T-helper 22 cell (primary cell): ENCODE data around the gene DPP6.
"Not testable (repeated sequence)": the region's sequence is repeated elsewhere in the genome, so short reads cannot be mapped to it uniquely, and the experiment has no call there.

ENCODE experiments used
- DNase-seq: peaks from one replicate; pipeline ENCODE4 v3.0.0-alpha.2; 2020; ENCODE audit warnings: low read depth

Gene DPP6

DNA sequence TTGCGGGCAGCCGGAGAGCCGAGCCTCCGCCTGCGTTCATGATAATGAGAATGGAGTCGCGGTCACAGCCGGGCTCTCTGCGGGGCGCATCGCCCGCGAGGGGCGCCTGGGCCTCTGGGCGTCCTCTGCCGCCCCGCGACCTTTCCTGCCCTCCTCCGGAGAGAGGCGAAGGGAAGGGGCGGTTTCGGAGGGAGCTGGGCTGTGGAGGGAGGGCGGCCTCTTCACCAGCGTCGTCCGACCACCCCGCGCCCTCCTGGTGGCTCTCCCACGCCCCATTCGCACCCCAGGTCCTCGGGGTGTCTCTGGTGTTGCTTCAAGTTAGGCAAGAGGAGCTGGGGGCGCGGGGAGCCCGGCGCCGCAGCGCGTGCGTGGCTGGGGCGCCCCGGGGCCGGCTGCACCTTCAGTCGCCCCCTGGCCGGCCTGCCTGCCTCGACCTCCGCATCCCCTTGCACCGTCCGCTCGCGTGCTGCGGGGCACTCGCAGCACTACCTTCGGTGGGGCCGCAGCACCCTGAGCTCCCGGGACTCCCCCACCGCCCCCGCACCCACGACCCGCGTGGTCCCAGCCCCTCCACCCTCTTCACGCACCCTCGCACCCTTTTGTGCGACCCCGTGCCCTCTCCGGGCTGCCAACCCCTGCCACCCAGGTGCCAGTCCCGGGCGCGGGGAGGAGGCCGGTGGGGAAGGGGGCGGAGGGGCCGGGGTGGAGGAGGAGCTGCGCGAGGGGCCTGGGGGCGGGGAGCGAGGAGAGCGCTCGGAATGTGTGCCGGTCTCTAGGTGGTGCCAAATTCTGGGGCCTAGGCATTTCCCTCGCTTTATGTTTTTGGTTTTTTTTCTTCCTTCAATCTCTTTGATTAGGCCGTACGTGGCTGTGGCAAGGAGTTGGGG is at the start of gene DPP6:
Gene DPP6 (plus strand): TSS at position 756 of the 887 bp plus-strand sequence.
- DNase-seq, result not testable (repeated sequence)

DNA sequence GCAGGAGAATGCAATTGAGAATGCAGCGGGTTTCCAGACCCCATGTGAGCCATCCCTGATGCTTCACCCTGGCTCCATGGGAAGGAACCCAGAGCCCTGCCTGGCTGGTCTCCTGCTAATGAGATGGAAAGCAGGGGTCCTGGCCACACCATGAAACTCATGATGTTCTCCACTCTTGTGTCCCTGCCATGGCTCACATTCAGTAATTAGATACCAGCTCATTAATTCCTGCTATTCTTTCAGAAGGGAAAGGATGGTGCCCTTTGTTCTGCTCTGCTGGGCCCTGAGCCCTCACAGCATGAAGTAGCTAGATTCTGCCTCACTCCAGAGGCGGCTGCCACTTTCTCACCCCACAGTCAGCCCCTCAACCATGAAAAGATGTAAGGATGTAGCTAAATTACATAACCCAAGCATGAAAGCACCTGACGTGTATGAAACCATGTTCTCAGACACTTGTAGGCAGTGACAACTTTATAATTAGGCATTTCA is 42.7 kb upstream of the DPP6 start:
- not testable (repeated sequence) for DNase-seq

GRCh38 chr7:154010726-154011568 is 41.3 kb upstream of the DPP6 start:
- not testable (repeated sequence) for DNase-seq

GRCh38 chr7:154012800-154013199 is 39.4 kb upstream of the DPP6 start:
- not testable (repeated sequence) for DNase-seq

DNA sequence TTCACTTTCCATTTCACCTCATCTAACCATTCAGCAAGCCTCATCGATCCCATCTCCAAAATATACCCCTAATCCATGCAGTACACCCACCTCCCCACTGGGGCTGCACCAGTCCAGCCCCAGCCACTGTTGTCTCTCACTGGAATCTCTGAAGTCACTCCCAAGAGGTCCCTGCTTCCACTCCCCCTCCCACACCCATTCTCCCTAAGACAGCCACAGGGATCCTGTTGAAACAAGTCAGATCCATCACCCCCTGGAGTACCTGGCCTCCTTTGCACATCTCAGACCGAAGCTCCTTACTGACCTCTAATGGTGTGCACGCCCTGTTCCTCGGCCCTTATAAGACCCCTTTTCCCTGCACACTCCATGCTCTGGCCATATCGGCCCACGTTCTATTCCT is 36.6 kb upstream of the DPP6 start:
- DNase-seq, result not testable (repeated sequence)

- DNase-seq, result not testable (repeated sequence)
Measured at GRCh38 chr7:154018354-154018753, 33.8 kb upstream of the DPP6 start.

DNA sequence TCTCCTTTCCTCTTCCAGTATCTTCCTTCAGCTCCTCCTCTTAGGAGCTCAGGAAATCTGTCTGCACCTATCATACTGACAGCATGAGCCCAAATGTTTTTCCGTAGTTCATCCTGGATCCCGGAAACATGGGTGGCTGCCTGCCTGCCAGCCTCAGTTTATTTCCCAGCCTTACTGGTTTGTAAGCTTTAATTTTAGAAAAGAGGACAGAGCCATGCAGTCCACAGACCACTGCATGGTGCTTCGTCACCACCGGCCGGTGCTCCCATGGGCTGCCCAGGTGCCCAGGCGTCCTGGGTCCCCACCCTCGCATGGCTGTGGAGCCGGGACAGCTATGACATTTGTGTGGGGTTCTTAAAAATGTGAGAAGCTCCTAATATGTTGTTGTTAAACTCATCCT is 24.4 kb upstream of the DPP6 start:
- not testable (repeated sequence) for DNase-seq

GRCh38 chr7:154030476-154031080 is 21.6 kb upstream of the DPP6 start:
- not testable (repeated sequence) for DNase-seq

GRCh38 chr7:154039466-154040165 is 12.6 kb upstream of the DPP6 start:
- DNase-seq, result not testable (repeated sequence)

GRCh38 chr7:154050394-154050793 is 1.8 kb upstream of the DPP6 start:
- not testable (repeated sequence) for DNase-seq

GRCh38 chr7:154051006-154051642 is 1.1 kb upstream of the DPP6 start:
- DNase-seq, result not testable (repeated sequence)

GRCh38 chr7:154052530-154053252 is 493 bp downstream of the DPP6 start:
- DNase-seq, result not testable (repeated sequence)

GRCh38 chr7:154053466-154054312 is 1.5 kb downstream of the DPP6 start:
- not testable (repeated sequence) for DNase-seq

DNA sequence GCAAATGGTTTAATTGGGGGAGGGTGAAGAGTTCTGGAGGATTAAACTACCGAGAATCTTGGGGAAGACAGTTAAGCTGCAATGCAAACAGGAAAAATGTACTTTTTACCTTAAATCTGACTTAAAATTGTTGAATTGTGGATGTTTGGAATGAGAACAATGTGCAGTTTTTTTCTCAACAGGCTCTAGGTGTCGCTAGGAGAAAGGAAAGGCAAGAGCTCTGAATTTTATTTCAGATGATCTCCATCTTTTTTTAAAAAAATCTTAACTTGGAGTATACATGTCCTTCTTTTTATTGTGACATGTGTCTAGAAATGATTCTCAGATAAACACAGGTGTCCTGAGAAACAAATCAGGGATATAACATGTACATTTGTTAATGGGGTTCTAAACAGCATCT is 2.5 kb downstream of the DPP6 start:
- DNase-seq, result not testable (repeated sequence)

- not testable (repeated sequence) for DNase-seq
Measured at GRCh38 chr7:154055491-154056106, 3.4 kb downstream of the DPP6 start.

- DNase-seq, result not testable (repeated sequence)
Measured at GRCh38 chr7:154058783-154059182, 6.6 kb downstream of the DPP6 start.

GRCh38 chr7:154060551-154060950 is 8.4 kb downstream of the DPP6 start:
- DNase-seq, result not testable (repeated sequence)

GRCh38 chr7:154071833-154072232 is 19.6 kb downstream of the DPP6 start:
- not testable (repeated sequence) for DNase-seq
